A549 treated with dexamethasone at 1 μM for 4 hours (cell line): Measurements from ENCODE around the gene ZYG11B. TPM values are rescaled to one million over a fixed set of nuclear protein-coding genes. Genes with fewer than 3 reads are reported as not detected.

Source experiments
- total RNA-seq: library from RNA; stranded (reverse); fragments of 200-300 nt; extraction: Qiagen RNA extraction; gene quantifications from 5 replicates; pipeline ENCODE4 v1.2.3, GENCODE V29; 2022

Gene ZYG11B
- total RNA-seq = 4.7 to 9.0 TPM (median 7.9 TPM) in 5 replicates

GRCh38 chr1:52726265-52727113, at the start of gene ZYG11B:
TSS of gene ZYG11B (plus strand) at chr1:52726453. CDS start at chr1:52726654, 201 bp downstream.

DNA sequence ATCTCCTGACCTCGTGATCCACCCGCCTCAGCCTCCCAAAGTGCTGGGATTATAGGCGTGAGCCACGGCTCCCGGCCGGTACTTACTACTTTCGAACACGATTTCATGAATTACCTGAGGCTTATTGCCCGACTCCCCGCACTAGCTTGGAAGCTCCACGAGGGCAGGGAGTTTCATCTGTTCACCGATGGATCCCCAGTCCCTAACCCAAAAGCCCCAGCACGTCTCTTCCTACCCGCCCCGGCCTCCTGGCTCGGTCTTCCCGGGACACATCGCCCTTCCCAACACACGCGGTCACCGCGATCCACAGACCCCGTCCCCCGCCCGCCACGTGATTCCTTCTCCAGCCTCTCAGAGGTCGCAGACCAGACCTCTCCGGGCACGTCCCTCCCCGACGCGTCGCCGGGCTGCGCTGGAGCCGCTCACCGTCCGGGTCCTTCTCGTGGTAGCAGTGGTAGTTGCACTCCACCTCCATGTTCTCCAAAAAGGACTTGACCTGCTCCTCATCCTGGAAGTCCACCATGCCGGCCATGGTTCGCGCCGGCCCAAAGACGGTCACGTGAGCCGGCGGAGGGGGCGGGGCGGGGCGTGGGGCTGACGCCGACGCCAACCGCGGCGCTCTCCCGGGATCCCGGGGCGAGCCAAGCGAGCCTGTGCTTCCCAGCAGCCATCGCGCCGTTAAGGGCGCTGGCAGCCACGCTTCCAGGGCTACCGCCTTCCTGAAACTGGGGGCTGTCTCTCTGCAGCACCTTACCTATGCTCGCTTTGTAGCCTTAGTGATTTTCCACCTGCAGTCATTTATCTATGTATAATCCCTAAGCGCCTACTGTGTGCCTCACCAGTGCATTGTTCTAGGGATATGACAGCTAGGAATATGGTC, 28.2 kb upstream of the ZYG11B start, which contains the start of gene COA7:
TSS of gene COA7 (minus strand) at position 553 of the 880 bp plus-strand sequence. CDS start at position 532, 21 bp downstream.

GRCh38 chr1:52842643-52843310, 116.5 kb downstream of the ZYG11B start, which contains the start of gene ZYG11A:
TSS of gene ZYG11A (plus strand) at chr1:52842760. CDS start at chr1:52842884, 124 bp downstream.

Other genes starting within 250 kb of the ZYG11B start
- 32.3 to 42.2 TPM (median 38.4 TPM) in 5 replicates for gene TUT4, start 173.4 kb upstream of the ZYG11B start, total RNA-seq
- not detected in 5 replicates for gene GPX7, start 124.1 kb upstream of the ZYG11B start, total RNA-seq
- 0.38 to 1.1 TPM (median 0.59 TPM) in 5 replicates for gene SHISAL2A, start 93.3 kb upstream of the ZYG11B start, total RNA-seq
- gene COA7, start 28.1 kb upstream of the ZYG11B start, total RNA-seq = 20.1 to 31.2 TPM (median 29.4 TPM) in 5 replicates
- 2.0 to 2.9 TPM (median 2.5 TPM) in 5 replicates for gene ZYG11A, start 116.3 kb downstream of the ZYG11B start, total RNA-seq
- 8.8 to 11.7 TPM (median 10.8 TPM) in 5 replicates for gene ECHDC2, start 195.3 kb downstream of the ZYG11B start, total RNA-seq
- gene SCP2, start 200.8 kb downstream of the ZYG11B start, total RNA-seq = 48.0 to 69.0 TPM (median 55.9 TPM) in 5 replicates